Endodermal cell (in vitro differentiated cells): Measurements from ENCODE around the gene DENND2A. TPM values are rescaled to one million over a fixed set of nuclear protein-coding genes. Genes with fewer than 3 reads are reported as not detected.

ENCODE experiments used
- DNase-seq: peaks from one replicate; pipeline ENCODE4 v3.0.0-alpha.2; 2017
- H3K27ac ChIP-seq: 2 replicates; pipeline ENCODE4 v1.5.1; 2013; ENCODE audit warnings: mild to moderate bottlenecking, low read depth, low read length, moderate library complexity
- H3K27me3 ChIP-seq: 2 replicates; pipeline ENCODE4 v1.6.1; 2013; ENCODE audit warnings: mild to moderate bottlenecking, low read length, moderate library complexity; ENCODE audit not compliant: insufficient read depth, control insufficient read depth, poor library complexity, severe bottlenecking
- H3K36me3 ChIP-seq: 2 replicates; pipeline ENCODE4 v1.7.0; 2013; ENCODE audit warnings: mild to moderate bottlenecking, low read length, moderate library complexity; ENCODE audit not compliant: control insufficient read depth, insufficient read depth
- H3K4me1 ChIP-seq: one replicate; pipeline ENCODE4 v1.7.0; 2013; ENCODE audit warnings: low read length; ENCODE audit not compliant: control insufficient read depth, insufficient read depth
- H3K4me3 ChIP-seq: 2 replicates; pipeline ENCODE4 v1.5.1; 2013; ENCODE audit warnings: mild to moderate bottlenecking, low read length, moderate library complexity
- H3K9ac ChIP-seq: 2 replicates; pipeline ENCODE4 v1.6.1; 2013; ENCODE audit warnings: mild to moderate bottlenecking, low read length, moderate library complexity; ENCODE audit not compliant: poor library complexity, severe bottlenecking; ENCODE audit errors: extremely low read depth
- H3K9me3 ChIP-seq: 2 replicates; pipeline ENCODE4 v1.6.1; 2013; ENCODE audit warnings: mild to moderate bottlenecking, low read length, moderate library complexity; ENCODE audit not compliant: control insufficient read depth
- H3K27ac Mint-ChIP-seq: 2 replicates; pipeline ENCODE4 v1.8.0; 2020; ENCODE audit warnings: mixed read lengths
- H3K27me3 Mint-ChIP-seq: 2 replicates; pipeline ENCODE4 v1.8.0; 2021; ENCODE audit warnings: mild to moderate bottlenecking, mixed read lengths; ENCODE audit not compliant: insufficient read depth
- H3K36me3 Mint-ChIP-seq: 2 replicates; pipeline ENCODE4 v1.8.0; 2020; ENCODE audit warnings: low read depth, mixed read lengths
- H3K4me1 Mint-ChIP-seq: 2 replicates; pipeline ENCODE4 v1.8.0; 2020; ENCODE audit warnings: mixed read lengths
- H3K4me3 Mint-ChIP-seq: 2 replicates; pipeline ENCODE4 v1.8.0; 2020; ENCODE audit warnings: mild to moderate bottlenecking, moderate library complexity, mixed read lengths
- H3K9me3 Mint-ChIP-seq: 2 replicates; pipeline ENCODE4 v1.8.0; 2020; ENCODE audit warnings: mild to moderate bottlenecking, mixed read lengths
- WGBS, 2 experiments: methylation state at CpG; one replicate each; pipeline versions ENCODE4 v1.1.5 to v1.1.7; 2013; ENCODE audit warnings: missing lambda C conversion rate in 2 of 2, mixed read lengths in 1 of 2; ENCODE audit not compliant: insufficient coverage in 1 of 2, insufficient read length in 1 of 2; 5-methylcytosine and 5-hydroxymethylcytosine counted together
- total RNA-seq, 2 donors: library from RNA; stranded (reverse); fragmentation: NEBNext Ultra II Directional in 1 of 2; extraction: Animal tissue kit (Norgen Biotek cat#: 25700) in 1 of 2; gene quantifications; 2 replicates in 1 of 2; 3 replicates in 1 of 2; pipeline ENCODE4 v1.2.1, GENCODE V29; 2021
- TF ChIP-seq, protein P1 (sequence below): fragments of 200-600 bp; sonication (generic); conservative IDR thresholded peaks from 2 replicates; pipeline ENCODE4 v1.5.0; 2021; ENCODE audit warnings: antibody characterized with exemption, mild to moderate bottlenecking

The DENND2A gene
- total RNA-seq, 2 donors from 2014 or later: 28.5 to 40.6 TPM

DNA sequence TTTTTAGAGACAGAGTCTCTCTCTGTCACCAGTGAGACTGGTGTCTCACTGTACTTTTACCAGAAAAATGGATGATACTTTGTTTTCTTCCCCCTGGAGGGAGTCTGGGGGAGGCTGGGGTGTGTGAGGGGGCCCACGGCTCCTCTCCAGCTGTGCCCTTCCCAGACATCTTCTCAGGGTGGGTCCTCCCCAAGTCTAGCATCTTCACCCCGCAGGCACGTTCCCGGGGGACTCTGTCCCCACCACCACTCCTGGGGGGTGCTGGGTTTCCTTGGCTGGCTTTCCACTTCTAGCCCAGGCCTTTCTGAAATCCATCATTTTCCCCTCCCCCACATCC is 99.5 kb downstream of the DENND2A start:
- Histone ChIP-seq H3K9me3 (no peaks in the 10 kb centered on the region), H3K9ac (no peak overlapping the region), H3K36me3 (no peaks in the 10 kb centered on the region), H3K27me3 (no peaks in the 10 kb centered on the region), H3K4me1 (peaks cover 5% of the 10 kb centered on the region), H3K27ac (peak overlapping the region; percentile 94), H3K4me3 (peak overlapping the region; percentile 40)
- Mint-ChIP-seq H3K27me3 (no peaks in the 10 kb centered on the region), H3K4me3 (peak overlapping the region; percentile 45), H3K36me3 (peaks cover 30% of the 10 kb centered on the region), H3K9me3 (no peaks in the 10 kb centered on the region), H3K4me1 (peaks cover 16% of the 10 kb centered on the region), H3K27ac (peak overlapping the region; percentile 95)
- WGBS, 2 experiments: 61% methylated on average over 4 of the region's 4 CpGs; no CpG with 5 or more reads in 1 of the 2 experiments
- DNase-seq: no peak
- TF ChIP-seq, protein P1, sequence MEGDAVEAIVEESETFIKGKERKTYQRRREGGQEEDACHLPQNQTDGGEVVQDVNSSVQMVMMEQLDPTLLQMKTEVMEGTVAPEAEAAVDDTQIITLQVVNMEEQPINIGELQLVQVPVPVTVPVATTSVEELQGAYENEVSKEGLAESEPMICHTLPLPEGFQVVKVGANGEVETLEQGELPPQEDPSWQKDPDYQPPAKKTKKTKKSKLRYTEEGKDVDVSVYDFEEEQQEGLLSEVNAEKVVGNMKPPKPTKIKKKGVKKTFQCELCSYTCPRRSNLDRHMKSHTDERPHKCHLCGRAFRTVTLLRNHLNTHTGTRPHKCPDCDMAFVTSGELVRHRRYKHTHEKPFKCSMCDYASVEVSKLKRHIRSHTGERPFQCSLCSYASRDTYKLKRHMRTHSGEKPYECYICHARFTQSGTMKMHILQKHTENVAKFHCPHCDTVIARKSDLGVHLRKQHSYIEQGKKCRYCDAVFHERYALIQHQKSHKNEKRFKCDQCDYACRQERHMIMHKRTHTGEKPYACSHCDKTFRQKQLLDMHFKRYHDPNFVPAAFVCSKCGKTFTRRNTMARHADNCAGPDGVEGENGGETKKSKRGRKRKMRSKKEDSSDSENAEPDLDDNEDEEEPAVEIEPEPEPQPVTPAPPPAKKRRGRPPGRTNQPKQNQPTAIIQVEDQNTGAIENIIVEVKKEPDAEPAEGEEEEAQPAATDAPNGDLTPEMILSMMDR: no peak

DNA sequence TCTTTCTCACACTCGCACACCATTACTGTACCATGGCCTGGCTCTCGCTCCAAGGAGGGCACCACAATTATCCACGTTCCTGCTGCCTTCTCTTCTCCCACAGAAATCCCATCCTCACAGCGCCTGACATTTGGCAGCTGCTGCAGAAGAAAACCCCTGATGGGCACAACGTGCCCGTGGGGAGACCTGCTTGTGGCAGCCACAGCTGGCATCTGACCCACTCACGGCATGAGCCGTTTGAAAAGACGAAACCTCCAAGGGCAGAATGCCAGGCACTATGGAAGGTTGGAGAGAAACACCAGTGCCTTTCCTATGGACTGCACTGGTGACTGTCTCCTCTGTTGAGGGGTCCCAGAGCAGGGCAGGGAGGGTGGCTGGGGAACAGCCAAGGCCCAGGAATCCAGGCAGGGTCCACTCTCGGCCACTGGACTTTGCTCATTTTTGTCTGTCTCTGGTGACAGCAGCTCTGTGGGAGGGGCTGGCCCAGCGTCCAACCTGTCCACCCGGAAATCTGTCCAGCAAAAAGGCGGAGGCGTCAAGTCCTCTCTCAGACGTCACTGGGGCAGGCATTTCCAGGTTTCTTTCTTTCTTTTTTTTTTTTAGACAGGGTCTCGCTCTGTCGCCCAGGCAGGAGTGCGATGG is 100.4 kb downstream of the DENND2A start:
- Mint-ChIP-seq H3K27me3 (no peaks in the 10 kb centered on the region), H3K4me1 (peaks cover 16% of the 10 kb centered on the region), H3K9me3 (no peaks in the 10 kb centered on the region), H3K4me3 (no peak overlapping the region), H3K27ac (no peak overlapping the region), H3K36me3 (peaks cover 27% of the 10 kb centered on the region)
- WGBS, 2 experiments: 89 to 91% methylated on average over 15 to 18 of the region's 18 CpGs
- H3K4me1 ChIP-seq: peaks cover 5% of the 10 kb centered on the region
- H3K36me3 ChIP-seq: no peaks in the 10 kb centered on the region
- TF ChIP-seq, protein P1: no peak
- no peak overlapping the region for H3K9ac ChIP-seq
- H3K27ac ChIP-seq: peak overlapping the region; percentile 84
- DNase-seq: no peak
- no peaks in the 10 kb centered on the region for H3K9me3 ChIP-seq
- H3K4me3 ChIP-seq: no peak overlapping the region
- H3K27me3 ChIP-seq: no peaks in the 10 kb centered on the region

DNA sequence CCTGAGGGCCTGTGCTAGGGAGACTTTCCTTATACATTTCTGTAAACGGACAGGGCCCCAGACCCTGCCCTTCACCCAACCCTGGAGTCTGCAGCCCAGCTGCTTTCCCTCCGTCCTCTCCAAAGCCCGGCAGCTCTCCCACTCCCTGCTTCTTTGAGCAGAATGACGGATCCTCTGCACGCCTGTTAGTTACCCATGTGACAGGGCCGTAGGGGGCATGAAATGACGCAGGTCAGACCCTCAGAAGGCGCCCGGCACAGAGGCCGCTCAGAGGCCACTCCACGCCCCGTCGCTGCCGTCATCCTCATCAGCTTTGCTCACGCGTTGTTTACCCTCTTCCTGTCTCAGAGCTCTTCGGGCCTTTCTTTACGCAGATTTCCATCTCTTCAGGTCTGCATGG is 101.2 kb downstream of the DENND2A start:
- Mint-ChIP-seq H3K4me1 (peaks cover 16% of the 10 kb centered on the region), H3K27me3 (no peaks in the 10 kb centered on the region), H3K4me3 (no peak overlapping the region), H3K36me3 (peaks cover 29% of the 10 kb centered on the region), H3K9me3 (no peaks in the 10 kb centered on the region), H3K27ac (no peak overlapping the region)
- no peak for DNase-seq
- Histone ChIP-seq H3K9ac (no peak overlapping the region), H3K4me1 (peaks cover 5% of the 10 kb centered on the region), H3K4me3 (no peak overlapping the region), H3K27me3 (no peaks in the 10 kb centered on the region), H3K27ac (peak overlapping the region; percentile 84), H3K9me3 (no peaks in the 10 kb centered on the region), H3K36me3 (no peaks in the 10 kb centered on the region)
- TF ChIP-seq, protein P1: no peak
- 86 to 92% methylated on average over 17 to 18 of the region's 18 CpGs for WGBS, 2 experiments
